Keratinocyte (primary cell): ENCODE results near the gene ATP6V1C2. TPM values are rescaled to one million over a fixed set of nuclear protein-coding genes. Genes with fewer than 3 reads are reported as not detected.

Experiments used
- DNase-seq: peaks from one replicate; pipeline ENCODE4 v3.0.0-alpha.2; 2011; ENCODE audit warnings: low read depth, missing footprints, low spot score
- FAIRE-seq: peaks from 2 replicates; lab custom pipeline; 2011; peaks lifted over from hg19 to GRCh38; lab: Jason Lieb, UNC
- H2AFZ ChIP-seq: 2 replicates; pipeline ENCODE4 v1.6.0; 2012; ENCODE audit warnings: low read length, control low read depth, inconsistent platforms; ENCODE audit not compliant: control insufficient read depth
- H3K27ac ChIP-seq: 2 replicates; pipeline ENCODE4 v1.5.1; 2011; ENCODE audit warnings: low read length; ENCODE audit not compliant: control insufficient read depth, insufficient read depth
- H3K27me3 ChIP-seq: 3 replicates; pipeline ENCODE4 v1.6.0; 2011; ENCODE audit warnings: low read length; ENCODE audit not compliant: control insufficient read depth, insufficient read depth; ENCODE audit errors: extremely low read depth
- H3K36me3 ChIP-seq, 2 experiments: 2 replicates in 1 of 2; 3 replicates in 1 of 2; pipeline ENCODE4 v1.5.1; 2011; ENCODE audit warnings: low read length in 2 of 2, mild to moderate bottlenecking in 1 of 2; ENCODE audit not compliant: control insufficient read depth in 2 of 2, insufficient read depth in 2 of 2; ENCODE audit errors: extremely low read depth in 1 of 2
- H3K4me1 ChIP-seq: 3 replicates; pipeline ENCODE4 v1.5.1; 2011; ENCODE audit warnings: low read length; ENCODE audit not compliant: control insufficient read depth, insufficient read depth; ENCODE audit errors: extremely low read depth
- H3K4me2 ChIP-seq: 3 replicates; pipeline ENCODE4 v1.6.0; 2011; ENCODE audit warnings: low read depth, low read length; ENCODE audit not compliant: control insufficient read depth, insufficient read depth; ENCODE audit errors: extremely low read depth
- H3K4me3 ChIP-seq, 3 experiments: fragments of 200-600 bp in 1 of 3; sonication (generic) in 1 of 3; 2 replicates in 2 of 3; 3 replicates in 1 of 3; pipeline ENCODE4 v1.5.1; 2011 to 2016; ENCODE audit warnings: low read length in 3 of 3, mild to moderate bottlenecking in 3 of 3, control low read depth in 2 of 3, inconsistent platforms in 1 of 3, low read depth in 1 of 3, mixed read lengths in 1 of 3, mixed run types in 1 of 3, moderate library complexity in 1 of 3; ENCODE audit not compliant: control insufficient read depth in 2 of 3, insufficient read depth in 2 of 3; ENCODE audit errors: extremely low read depth in 1 of 3
- H3K79me2 ChIP-seq: 2 replicates; pipeline ENCODE4 v1.6.0; 2012; ENCODE audit warnings: low read length; ENCODE audit not compliant: control insufficient read depth, insufficient read depth
- H3K9ac ChIP-seq: 3 replicates; pipeline ENCODE4 v1.6.0; 2011; ENCODE audit warnings: low read length; ENCODE audit not compliant: control insufficient read depth, insufficient read depth; ENCODE audit errors: extremely low read depth
- H3K9me1 ChIP-seq: 3 replicates; pipeline ENCODE4 v1.6.0; 2011; ENCODE audit warnings: low read length; ENCODE audit not compliant: control insufficient read depth, insufficient read depth; ENCODE audit errors: extremely low read depth
- H3K9me3 ChIP-seq: 2 replicates; pipeline ENCODE4 v1.5.1; 2012; ENCODE audit warnings: low read depth, low read length; ENCODE audit not compliant: control insufficient read depth
- H4K20me1 ChIP-seq: 3 replicates; pipeline ENCODE4 v1.6.0; 2011; ENCODE audit warnings: low read length; ENCODE audit not compliant: control insufficient read depth, insufficient read depth; ENCODE audit errors: extremely low read depth
- EZH2 ChIP-seq: IDR thresholded peaks from one replicate; pipeline ENCODE4 v1.6.1; 2012; ENCODE audit warnings: inconsistent platforms, mild to moderate bottlenecking, low read length, moderate library complexity
- dilution Hi-C: fragments of 300-500 bp; cut with MboI; formaldehyde crosslinking; loops from one replicate; pipeline ENCODE4 v1.7.0; 2020; ENCODE audit warnings: low sequenced_read_pairs; ENCODE audit not compliant: extremely low pct_ligation_motif_present
- polyA plus RNA-seq, 5 experiments: library from polyadenylated mRNA; depleted of rRNA in 3 of 5; stranded (reverse) in 3 of 5; stranded (forward) in 1 of 5; unstranded in 1 of 5; fragments of >200 nt; gene quantifications; 1 replicate in 1 of 5; 2 replicates in 3 of 5; 3 replicates in 1 of 5; pipeline versions ENCODE4 v1.2.1 to v1.2.3, GENCODE V29; 2011 to 2012; ENCODE audit warnings: missing spikeins in 2 of 5, low read depth in 1 of 5, low replicate concordance in 1 of 5
- TF ChIP-seq, protein P1 (sequence below), 3 experiments: IDR thresholded peaks in 1 of 3; conservative IDR thresholded peaks in 1 of 3; optimal IDR thresholded peaks in 1 of 3; 2 replicates in 2 of 3; 3 replicates in 1 of 3; pipeline versions ENCODE3 to v1.5.1; 2011; ENCODE audit warnings: low read length in 3 of 3, mild to moderate bottlenecking in 3 of 3, moderate library complexity in 2 of 3, control low read depth in 1 of 3, inconsistent platforms in 1 of 3; ENCODE audit not compliant: insufficient read depth in 2 of 3; ENCODE audit errors: extremely low read depth in 1 of 3

ATP6V1C2 gene
- polyA plus RNA-seq, 1 donor (not counting 4 experiments of a cell fraction or from before 2014, with no cell fraction given): 0.55 TPM

DNA sequence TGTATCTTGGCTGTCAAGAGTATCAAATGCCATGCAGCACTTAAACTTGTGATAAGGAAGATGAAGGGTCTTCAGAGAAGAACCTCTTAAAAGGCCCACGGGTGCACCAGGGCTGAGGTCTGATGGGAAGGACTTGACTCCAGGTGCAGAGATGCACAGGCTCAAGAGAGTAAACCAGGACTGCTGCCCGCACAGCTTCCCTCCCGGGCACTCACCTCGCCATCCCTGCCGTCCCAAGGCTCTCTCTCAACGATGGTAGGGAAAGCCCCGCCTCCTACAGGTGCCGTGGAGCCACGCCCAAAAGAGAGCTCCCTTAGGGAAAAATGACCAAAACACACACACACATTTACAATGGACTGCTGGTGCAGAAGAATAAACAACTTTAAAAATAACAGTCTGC lies 63.3 kb downstream of the ATP6V1C2 start:
- Histone ChIP-seq H3K9me1 (no peaks in the 10 kb centered on the region), H3K27ac (no peak overlapping the region), H3K9me3 (no peaks in the 10 kb centered on the region), H3K4me1 (no peaks in the 10 kb centered on the region), H3K27me3 (no peaks in the 10 kb centered on the region), H3K4me2 (no peak overlapping the region), H4K20me1 (peaks cover 5% of the 10 kb centered on the region), H2AFZ (no peak overlapping the region), H3K36me3 (peaks cover 45 to 53% of the 10 kb centered on the region in 2 experiments), H3K4me3 (no peak overlapping the region), H3K9ac (no peak overlapping the region), H3K79me2 (peaks cover 8% of the 10 kb centered on the region)
- TF ChIP-seq EZH2: no peak
- TF ChIP-seq, protein P1, sequence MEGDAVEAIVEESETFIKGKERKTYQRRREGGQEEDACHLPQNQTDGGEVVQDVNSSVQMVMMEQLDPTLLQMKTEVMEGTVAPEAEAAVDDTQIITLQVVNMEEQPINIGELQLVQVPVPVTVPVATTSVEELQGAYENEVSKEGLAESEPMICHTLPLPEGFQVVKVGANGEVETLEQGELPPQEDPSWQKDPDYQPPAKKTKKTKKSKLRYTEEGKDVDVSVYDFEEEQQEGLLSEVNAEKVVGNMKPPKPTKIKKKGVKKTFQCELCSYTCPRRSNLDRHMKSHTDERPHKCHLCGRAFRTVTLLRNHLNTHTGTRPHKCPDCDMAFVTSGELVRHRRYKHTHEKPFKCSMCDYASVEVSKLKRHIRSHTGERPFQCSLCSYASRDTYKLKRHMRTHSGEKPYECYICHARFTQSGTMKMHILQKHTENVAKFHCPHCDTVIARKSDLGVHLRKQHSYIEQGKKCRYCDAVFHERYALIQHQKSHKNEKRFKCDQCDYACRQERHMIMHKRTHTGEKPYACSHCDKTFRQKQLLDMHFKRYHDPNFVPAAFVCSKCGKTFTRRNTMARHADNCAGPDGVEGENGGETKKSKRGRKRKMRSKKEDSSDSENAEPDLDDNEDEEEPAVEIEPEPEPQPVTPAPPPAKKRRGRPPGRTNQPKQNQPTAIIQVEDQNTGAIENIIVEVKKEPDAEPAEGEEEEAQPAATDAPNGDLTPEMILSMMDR (optimal IDR thresholded peaks at IDR 0.05 in 1 of 3, IDR thresholded peaks at IDR 0.05 in 1 of 3, conservative IDR thresholded peaks at IDR 0.05 in 1 of 3; ENCODE audit: extremely low read depth in 1 of 3, insufficient read depth in 2 of 3, low read length in 3 of 3): no peak
- DNase-seq (no peak), FAIRE-seq (no peak)
- dilution Hi-C loops: loop anchor here (10.0 kb wide), 1 partner anchor 80 kb away; no protein-coding TSS in a partner anchor

GRCh38 chr2:10785260-10785659 lies 63.8 kb downstream of the ATP6V1C2 start:
- TF ChIP-seq, protein P1 (optimal IDR thresholded peaks at IDR 0.05 in 1 of 3, IDR thresholded peaks at IDR 0.05 in 1 of 3, conservative IDR thresholded peaks at IDR 0.05 in 1 of 3; ENCODE audit: extremely low read depth in 1 of 3, insufficient read depth in 2 of 3, low read length in 3 of 3): no peak
- TF ChIP-seq EZH2: no peak
- Histone ChIP-seq H3K4me3 (no peak overlapping the region), H3K9me1 (no peaks in the 10 kb centered on the region), H3K27me3 (no peaks in the 10 kb centered on the region), H3K9ac (no peak overlapping the region), H3K79me2 (peaks cover 8% of the 10 kb centered on the region), H3K27ac (no peak overlapping the region), H2AFZ (no peak overlapping the region), H3K9me3 (no peaks in the 10 kb centered on the region), H3K4me1 (no peaks in the 10 kb centered on the region), H4K20me1 (peaks cover 5% of the 10 kb centered on the region), H3K36me3 (peaks cover 43 to 49% of the 10 kb centered on the region in 2 experiments), H3K4me2 (no peak overlapping the region)
- FAIRE-seq (no peak), DNase-seq (no peak)
- dilution Hi-C loops: loop anchor here (10.0 kb wide), 1 partner anchor 80 kb away; no protein-coding TSS in a partner anchor
